ENCODE measurements around the gene SLAMF1. TPM values are rescaled to one million over a fixed set of nuclear protein-coding genes. Genes with fewer than 3 reads are reported as not detected.

Gene SLAMF1
- total RNA-seq, 2 experiments from 2014 or later = 48.5 to 50.1 TPM

- peaks cover 5% of the 10 kb centered on the region for H3K9me3 Mint-ChIP-seq (ENCODE audit: insufficient read depth)
- H3K4me1 Mint-ChIP-seq (ENCODE audit: low read depth) = peaks cover 92% of the 10 kb centered on the region
- peak overlapping the region; percentile 98 for H3K27ac Mint-ChIP-seq
- ChIA-PET CTCF (interaction anchor here (0.6 to 2.6 kb wide), 21 partner anchors 8 to 171 kb away, joined by 3 to 18 read pairs (median 5); partner anchors contain the start of gene SLAMF1), POLR2A (interaction anchor here (0.6 to 2.0 kb wide), 8 partner anchors 10 to 144 kb away, joined by 3 to 16 read pairs (median 5); partner anchors contain the start of gene SLAMF1)
- H3K4me3 Mint-ChIP-seq = no peak overlapping the region
- DNase-seq = no peak
- H3K36me3 Mint-ChIP-seq (ENCODE audit: low read depth) = peaks cover 88% of the 10 kb centered on the region
- ATAC-seq = no peak
- no peaks in the 10 kb centered on the region for H3K27me3 Mint-ChIP-seq (ENCODE audit: low read depth)
Measured at GRCh38 chr1:160622501-160623226, 24.2 kb downstream of the SLAMF1 start.

DNA sequence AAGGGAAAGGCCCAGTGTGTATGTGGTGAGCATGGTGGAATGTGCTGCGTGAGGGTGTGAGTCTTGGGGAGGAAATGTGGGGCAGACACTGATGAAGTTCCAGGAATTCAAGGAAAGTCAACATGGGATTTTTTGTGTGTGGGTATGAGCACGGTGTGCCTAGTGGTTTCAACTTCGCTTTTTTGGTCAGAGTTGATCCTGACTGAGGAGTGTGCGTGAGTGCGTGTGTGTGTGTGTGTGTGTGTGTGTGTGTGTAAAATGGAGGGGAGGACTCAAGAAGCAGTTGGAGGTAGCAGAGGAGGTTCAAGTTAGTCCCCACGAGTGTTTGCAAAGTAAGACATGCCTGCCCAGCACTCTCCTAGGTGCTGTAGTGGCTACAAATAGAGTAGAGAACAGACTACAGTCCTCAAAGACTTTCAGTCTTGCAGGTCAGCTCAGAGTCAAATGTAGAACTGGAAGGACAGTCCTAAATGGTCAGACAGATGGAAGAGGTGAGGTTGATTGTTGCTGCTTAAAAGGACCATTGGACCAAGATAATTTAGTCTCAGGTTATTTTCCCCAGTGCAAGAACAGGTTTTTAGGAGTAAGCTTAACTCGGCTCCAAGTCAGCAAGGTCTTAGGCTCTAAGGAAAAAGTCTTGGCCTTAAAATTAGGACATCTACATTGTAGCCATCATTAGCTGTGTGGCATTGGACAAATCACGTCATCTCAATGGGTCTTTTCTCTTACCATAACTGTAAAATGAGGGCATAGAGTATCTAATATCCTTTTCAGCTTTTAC lies 25.0 kb downstream of the SLAMF1 start:
- CTCF ChIA-PET = interaction anchor here (0.8 to 2.6 kb wide), 16 partner anchors 8 to 147 kb away, joined by 3 to 18 read pairs (median 6); partner anchors contain the start of gene SLAMF1
- ATAC-seq (no peak), DNase-seq (no peak)
- Mint-ChIP-seq H3K4me1 (ENCODE audit: low read depth) (peaks cover 90% of the 10 kb centered on the region), H3K9me3 (ENCODE audit: insufficient read depth) (peaks cover 5% of the 10 kb centered on the region), H3K27ac (peak overlapping the region; percentile 98), H3K4me3 (peak overlapping the region; percentile 12), H3K27me3 (ENCODE audit: low read depth) (no peaks in the 10 kb centered on the region), H3K36me3 (ENCODE audit: low read depth) (peaks cover 85% of the 10 kb centered on the region)
- POLR2A ChIA-PET = interaction anchor here (0.6 to 2.0 kb wide), 3 partner anchors 18 to 145 kb away, joined by 3 to 16 read pairs (median 3); no protein-coding TSS in a partner anchor

GRCh38 chr1:160620942-160621632 lies 25.8 kb downstream of the SLAMF1 start:
- ATAC-seq = no peak
- H3K4me3 Mint-ChIP-seq = peak overlapping the region; percentile 12
- no peaks in the 10 kb centered on the region for H3K27me3 Mint-ChIP-seq (ENCODE audit: low read depth)
- peaks cover 82% of the 10 kb centered on the region for H3K4me1 Mint-ChIP-seq (ENCODE audit: low read depth)
- ChIA-PET POLR2A (interaction anchor here (3.8 kb wide), 1 partner anchor 8 kb away, joined by 19 read pairs; no protein-coding TSS in a partner anchor), CTCF (interaction anchor here (1.1 to 7.2 kb wide), 10 partner anchors 11 to 147 kb away, joined by 4 to 84 read pairs (median 14); partner anchors contain the start of gene SLAMF1)
- peaks cover 83% of the 10 kb centered on the region for H3K36me3 Mint-ChIP-seq (ENCODE audit: low read depth)
- H3K27ac Mint-ChIP-seq = peak overlapping the region; percentile 98
- DNase-seq = no peak
- peaks cover 5% of the 10 kb centered on the region for H3K9me3 Mint-ChIP-seq (ENCODE audit: insufficient read depth)

- Mint-ChIP-seq H3K36me3 (ENCODE audit: low read depth) (peaks cover 79% of the 10 kb centered on the region), H3K4me1 (ENCODE audit: low read depth) (peaks cover 76% of the 10 kb centered on the region), H3K9me3 (ENCODE audit: insufficient read depth) (peaks cover 5% of the 10 kb centered on the region), H3K27me3 (ENCODE audit: low read depth) (no peaks in the 10 kb centered on the region), H3K4me3 (no peak overlapping the region), H3K27ac (peak overlapping the region; percentile 30)
- ATAC-seq = no peak
- DNase-seq = no peak
- POLR2A ChIA-PET = interaction anchor here (0.9 to 3.8 kb wide), 3 partner anchors 10 to 27 kb away, joined by 3 to 19 read pairs (median 9); partner anchors contain the start of gene SLAMF1
- CTCF ChIA-PET = interaction anchor here (0.7 to 7.2 kb wide), 25 partner anchors 8 to 217 kb away, joined by 3 to 84 read pairs (median 7); partner anchors contain the start of gene SLAMF1
Measured at GRCh38 chr1:160619742-160620277, 27.0 kb downstream of the SLAMF1 start.

DNA sequence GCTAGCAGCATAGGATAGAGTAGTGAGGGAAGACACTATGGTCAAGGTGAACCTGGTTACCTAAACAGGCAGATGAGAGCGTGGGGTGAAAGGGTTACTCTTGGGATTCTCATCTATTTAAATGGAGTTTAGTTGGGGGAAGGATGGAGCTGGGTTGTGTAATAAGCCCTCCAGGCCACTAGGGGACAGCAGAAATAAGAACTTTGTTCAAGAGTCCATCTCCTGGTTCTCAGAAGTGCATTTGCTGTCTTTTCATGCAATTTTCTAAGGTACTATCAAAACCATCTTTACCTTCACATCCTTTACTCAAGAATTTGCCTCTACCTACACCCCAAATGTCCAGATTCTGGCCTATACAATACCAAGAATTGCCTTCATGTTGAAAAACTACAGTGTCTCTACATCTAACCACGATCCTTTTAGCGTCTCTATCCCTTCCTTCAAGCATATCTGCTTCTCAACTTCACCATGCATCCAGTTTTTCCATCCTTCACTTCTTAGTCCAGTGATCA lies 28.0 kb downstream of the SLAMF1 start:
- ChIA-PET POLR2A (interaction anchor here (0.6 to 3.8 kb wide), 7 partner anchors 8 to 370 kb away, joined by 3 to 19 read pairs (median 4); partner anchors contain the start of gene SLAMF1), CTCF (interaction anchor here (0.7 to 7.2 kb wide), 42 partner anchors 9 to 333 kb away, joined by 3 to 84 read pairs (median 4); partner anchors contain the start of gene SLAMF1)
- no peak overlapping the region for H3K4me3 Mint-ChIP-seq
- ATAC-seq (no peak), DNase-seq (peak; percentile 61)
- peaks cover 5% of the 10 kb centered on the region for H3K9me3 Mint-ChIP-seq (ENCODE audit: insufficient read depth)
- H3K27me3 Mint-ChIP-seq (ENCODE audit: low read depth) = no peaks in the 10 kb centered on the region
- peak overlapping the region; percentile 55 for H3K27ac Mint-ChIP-seq
- peaks cover 76% of the 10 kb centered on the region for H3K36me3 Mint-ChIP-seq (ENCODE audit: low read depth)
- H3K4me1 Mint-ChIP-seq (ENCODE audit: low read depth) = peaks cover 73% of the 10 kb centered on the region

DNA sequence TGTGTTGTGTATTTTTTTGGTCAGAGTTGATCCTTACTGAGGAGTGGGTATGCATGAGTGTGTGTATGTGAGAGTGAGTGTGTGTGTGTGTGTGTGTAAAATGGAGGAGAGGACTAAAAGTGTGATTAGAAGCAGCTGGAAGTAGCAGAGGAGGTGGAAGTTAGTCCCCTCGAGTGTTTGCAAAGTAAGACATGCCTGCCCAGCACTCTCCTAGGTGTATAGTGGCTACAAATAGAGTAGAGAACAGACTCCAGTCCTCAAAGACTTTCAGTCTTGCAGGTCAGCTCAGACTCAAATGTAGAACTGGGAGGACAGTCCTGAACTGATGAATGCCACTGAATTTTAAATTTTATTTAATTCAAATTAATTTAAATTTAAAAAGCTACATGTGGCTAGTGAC lies 28.5 kb downstream of the SLAMF1 start:
- Mint-ChIP-seq H3K36me3 (ENCODE audit: low read depth) (peaks cover 76% of the 10 kb centered on the region), H3K27ac (peak overlapping the region; percentile 58), H3K4me3 (no peak overlapping the region), H3K9me3 (ENCODE audit: insufficient read depth) (peaks cover 5% of the 10 kb centered on the region), H3K4me1 (ENCODE audit: low read depth) (peaks cover 70% of the 10 kb centered on the region), H3K27me3 (ENCODE audit: low read depth) (no peaks in the 10 kb centered on the region)
- ATAC-seq = no peak
- DNase-seq = no peak
- ChIA-PET CTCF (interaction anchor here (0.7 to 7.2 kb wide), 30 partner anchors 10 to 334 kb away, joined by 3 to 84 read pairs (median 6); partner anchors contain the start of gene SLAMF1), POLR2A (interaction anchor here (0.8 to 3.8 kb wide), 6 partner anchors 8 to 55 kb away, joined by 3 to 19 read pairs (median 6); partner anchors contain the start of gene SLAMF1)

- H3K4me1 Mint-ChIP-seq (ENCODE audit: low read depth) = peaks cover 51% of the 10 kb centered on the region
- H3K9me3 Mint-ChIP-seq (ENCODE audit: insufficient read depth) = peaks cover 5% of the 10 kb centered on the region
- DNase-seq = no peak
- ChIA-PET POLR2A (no interaction called here), CTCF (interaction anchor here (6.3 to 7.2 kb wide), 2 partner anchors 8 to 58 kb away, joined by 65 to 84 read pairs; no protein-coding TSS in a partner anchor)
- peak overlapping the region; percentile 8 for H3K27ac Mint-ChIP-seq
- no peak for ATAC-seq
- H3K27me3 Mint-ChIP-seq (ENCODE audit: low read depth) = no peaks in the 10 kb centered on the region
- no peak overlapping the region for H3K4me3 Mint-ChIP-seq
- peaks cover 75% of the 10 kb centered on the region for H3K36me3 Mint-ChIP-seq (ENCODE audit: low read depth)
Measured at GRCh38 chr1:160615660-160616059, 31.2 kb downstream of the SLAMF1 start.

- no peak for DNase-seq
- Mint-ChIP-seq H3K4me1 (ENCODE audit: low read depth) (peaks cover 48% of the 10 kb centered on the region), H3K36me3 (ENCODE audit: low read depth) (peaks cover 73% of the 10 kb centered on the region), H3K27me3 (ENCODE audit: low read depth) (no peaks in the 10 kb centered on the region), H3K4me3 (no peak overlapping the region), H3K9me3 (ENCODE audit: insufficient read depth) (peaks cover 3% of the 10 kb centered on the region), H3K27ac (no peak overlapping the region)
- POLR2A ChIA-PET = no interaction called here
- CTCF ChIA-PET = interaction anchor here (0.9 to 7.2 kb wide), 3 partner anchors 7 to 74 kb away, joined by 3 to 65 read pairs (median 4); no protein-coding TSS in a partner anchor
- no peak for ATAC-seq
Measured at GRCh38 chr1:160614410-160614809, 32.4 kb downstream of the SLAMF1 start.

DNA sequence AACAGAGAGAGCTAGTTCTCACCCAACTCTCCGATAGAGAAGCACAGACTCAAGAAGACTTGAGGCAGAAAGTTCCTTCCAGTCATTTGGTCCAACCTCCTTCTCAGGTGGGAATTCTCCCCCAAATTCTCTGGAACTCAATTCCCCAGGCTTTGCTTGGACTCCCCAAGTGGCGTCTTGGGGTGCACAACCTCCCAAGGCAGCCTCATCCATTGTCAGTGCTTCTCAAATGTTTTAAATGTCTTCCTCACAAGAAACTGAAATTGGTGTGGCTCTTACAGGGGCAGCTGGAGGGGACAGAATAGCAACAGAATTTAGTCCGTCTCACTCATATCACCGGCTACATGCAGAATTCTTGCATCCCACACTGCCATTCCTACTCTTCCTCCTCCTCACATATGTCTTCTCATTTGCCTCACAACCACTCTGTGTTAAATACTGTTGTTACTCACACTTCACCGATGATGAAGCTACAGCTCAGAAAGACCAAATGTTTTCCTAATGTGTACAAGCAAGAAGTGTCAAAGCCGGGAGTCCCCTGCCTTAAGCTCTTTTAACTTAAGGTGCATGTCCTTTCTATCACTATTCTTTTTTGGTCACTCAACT lies 34.1 kb downstream of the SLAMF1 start:
- Mint-ChIP-seq H3K27ac (no peak overlapping the region), H3K9me3 (ENCODE audit: insufficient read depth) (no peaks in the 10 kb centered on the region), H3K4me1 (ENCODE audit: low read depth) (peaks cover 47% of the 10 kb centered on the region), H3K36me3 (ENCODE audit: low read depth) (peaks cover 74% of the 10 kb centered on the region), H3K27me3 (ENCODE audit: low read depth) (no peaks in the 10 kb centered on the region), H3K4me3 (no peak overlapping the region)
- ATAC-seq (no peak), DNase-seq (no peak)
- CTCF ChIA-PET = interaction anchor here (0.8 to 2.0 kb wide), 7 partner anchors 11 to 184 kb away, joined by 3 to 8 read pairs (median 3); no protein-coding TSS in a partner anchor
- POLR2A ChIA-PET = interaction anchor here (0.6 to 1.1 kb wide), 2 partner anchors 27 to 40 kb away, joined by 3 read pairs; no protein-coding TSS in a partner anchor
